GM21360 (cell line): Measurements from ENCODE around the gene ARHGEF1.
A peak's percentile ranks its signal among the peaks of the same experiment; 100 is the strongest.

ENCODE experiments used
- ATAC-seq: cut with Tn5 transposase; IDR thresholded peaks from one replicate; pipeline ENCODE4 v1.9.1; 2021; ENCODE audit warnings: mild to moderate bottlenecking, moderate library complexity; ENCODE audit not compliant: unreplicated experiment

ARHGEF1 gene

GRCh38 chr19:41879670-41880328 is 3.2 kb upstream of the ARHGEF1 start:
- no peak for ATAC-seq

GRCh38 chr19:41880329-41880708 is 2.7 kb upstream of the ARHGEF1 start:
- ATAC-seq: no peak

- no peak for ATAC-seq
Observed at GRCh38 chr19:41883463-41883820, 458 bp downstream of the ARHGEF1 start.

- peak; percentile 68 for ATAC-seq
Observed at GRCh38 chr19:41883821-41884733, 1.1 kb downstream of the ARHGEF1 start.

GRCh38 chr19:41886761-41887710 is 4.1 kb downstream of the ARHGEF1 start:
- no peak for ATAC-seq

- no peak for ATAC-seq
Observed at GRCh38 chr19:41887711-41888382, 4.9 kb downstream of the ARHGEF1 start.

- ATAC-seq: no peak
Observed at GRCh38 chr19:41888926-41889325, 5.9 kb downstream of the ARHGEF1 start.

GRCh38 chr19:41889896-41890295 is 6.9 kb downstream of the ARHGEF1 start:
- ATAC-seq: no peak

- no peak for ATAC-seq
Observed at GRCh38 chr19:41890936-41891335, 8.0 kb downstream of the ARHGEF1 start.

- no peak for ATAC-seq
Observed at GRCh38 chr19:41892173-41892902, 9.4 kb downstream of the ARHGEF1 start.

- ATAC-seq: no peak
Observed at GRCh38 chr19:41893899-41894298, 10.9 kb downstream of the ARHGEF1 start.

- ATAC-seq: no peak
Observed at GRCh38 chr19:41894350-41894749, 11.4 kb downstream of the ARHGEF1 start.

- no peak for ATAC-seq
Observed at GRCh38 chr19:41895745-41896580, 13.0 kb downstream of the ARHGEF1 start.

- ATAC-seq: no peak
Observed at GRCh38 chr19:41896581-41896942, 13.6 kb downstream of the ARHGEF1 start.

- no peak for ATAC-seq
Observed at GRCh38 chr19:41897181-41897580, 14.2 kb downstream of the ARHGEF1 start.

GRCh38 chr19:41897820-41898219 is 14.8 kb downstream of the ARHGEF1 start:
- no peak for ATAC-seq

GRCh38 chr19:41898235-41898634 is 15.3 kb downstream of the ARHGEF1 start:
- ATAC-seq: no peak

- no peak for ATAC-seq
Observed at GRCh38 chr19:41901707-41902360, 18.9 kb downstream of the ARHGEF1 start.

- ATAC-seq: no peak
Observed at GRCh38 chr19:41902594-41902993, 19.6 kb downstream of the ARHGEF1 start.
